ENCODE measurements around the gene MAPK10.
A peak's percentile ranks its signal among the peaks of the same experiment; 100 is the strongest.

The MAPK10 gene

GRCh38 chr4:85986266-85986665 is 373.6 kb downstream of the MAPK10 start:
- no peak for DNase-seq
- H3K27me3 ChIP-seq (ENCODE audit: insufficient read depth, low read depth, severe bottlenecking): no peaks in the 10 kb centered on the region
- no peaks in the 10 kb centered on the region for H3K36me3 ChIP-seq
- no peak overlapping the region for H3K4me3 ChIP-seq (ENCODE audit: low read depth, low read length)
- no peak for TF ChIP-seq CTCF (IDR thresholded peaks at IDR 0.05; ENCODE audit: low read depth, low read length)
- no peaks in the 10 kb centered on the region for H3K9me3 ChIP-seq (ENCODE audit: severe bottlenecking)
- H3K27ac ChIP-seq: no peak overlapping the region

- TF ChIP-seq CTCF (IDR thresholded peaks at IDR 0.05; ENCODE audit: low read depth, low read length): no peak
- Histone ChIP-seq H3K36me3 (no peaks in the 10 kb centered on the region), H3K27me3 (ENCODE audit: insufficient read depth, low read depth, severe bottlenecking) (no peaks in the 10 kb centered on the region), H3K9me3 (ENCODE audit: severe bottlenecking) (no peaks in the 10 kb centered on the region), H3K4me3 (ENCODE audit: low read depth, low read length) (no peak overlapping the region), H3K27ac (no peak overlapping the region)
- DNase-seq: no peak
Observed at GRCh38 chr4:85979276-85979675, 380.6 kb downstream of the MAPK10 start.

GRCh38 chr4:85970535-85970934 is 389.3 kb downstream of the MAPK10 start:
- Histone ChIP-seq H3K9me3 (ENCODE audit: severe bottlenecking) (no peaks in the 10 kb centered on the region), H3K27me3 (ENCODE audit: insufficient read depth, low read depth, severe bottlenecking) (no peaks in the 10 kb centered on the region), H3K27ac (no peak overlapping the region), H3K4me3 (ENCODE audit: low read depth, low read length) (no peak overlapping the region), H3K36me3 (no peaks in the 10 kb centered on the region)
- no peak for DNase-seq
- TF ChIP-seq CTCF (IDR thresholded peaks at IDR 0.05; ENCODE audit: low read depth, low read length): no peak

GRCh38 chr4:85968945-85969819 is 390.7 kb downstream of the MAPK10 start:
- no peak overlapping the region for H3K27ac ChIP-seq
- no peak overlapping the region for H3K4me3 ChIP-seq (ENCODE audit: low read depth, low read length)
- peak; percentile 41; the same call in 1 of the 2 replicates for TF ChIP-seq CTCF (IDR thresholded peaks at IDR 0.05; ENCODE audit: low read depth, low read length)
- H3K27me3 ChIP-seq (ENCODE audit: insufficient read depth, low read depth, severe bottlenecking): no peaks in the 10 kb centered on the region
- no peak for DNase-seq
- H3K36me3 ChIP-seq: no peaks in the 10 kb centered on the region
- H3K9me3 ChIP-seq (ENCODE audit: severe bottlenecking): no peaks in the 10 kb centered on the region

- no peaks in the 10 kb centered on the region for H3K9me3 ChIP-seq (ENCODE audit: severe bottlenecking)
- no peaks in the 10 kb centered on the region for H3K36me3 ChIP-seq
- H3K4me3 ChIP-seq (ENCODE audit: low read depth, low read length): no peak overlapping the region
- TF ChIP-seq CTCF (IDR thresholded peaks at IDR 0.05; ENCODE audit: low read depth, low read length): no peak
- no peak for DNase-seq
- H3K27ac ChIP-seq: no peak overlapping the region
- H3K27me3 ChIP-seq (ENCODE audit: insufficient read depth, low read depth, severe bottlenecking): no peaks in the 10 kb centered on the region
Observed at GRCh38 chr4:85967872-85968271, 392.0 kb downstream of the MAPK10 start.
